PC-9 (cell line): ENCODE data around the gene P4HA2.

Source experiments
- EZH2 ChIP-seq: fragments of 200-600 bp; sonication (generic); IDR thresholded peaks from 2 replicates; pipeline ENCODE4 v1.8.0; 2017; ENCODE audit warnings: antibody characterized with exemption, low read depth
- TF ChIP-seq, protein P1 (sequence below): fragments of 200-600 bp; sonication (generic); conservative IDR thresholded peaks from 2 replicates; pipeline ENCODE4 v1.6.1; 2017; ENCODE audit warnings: mixed run types, antibody characterized with exemption, mild to moderate bottlenecking, moderate library complexity

DNA sequence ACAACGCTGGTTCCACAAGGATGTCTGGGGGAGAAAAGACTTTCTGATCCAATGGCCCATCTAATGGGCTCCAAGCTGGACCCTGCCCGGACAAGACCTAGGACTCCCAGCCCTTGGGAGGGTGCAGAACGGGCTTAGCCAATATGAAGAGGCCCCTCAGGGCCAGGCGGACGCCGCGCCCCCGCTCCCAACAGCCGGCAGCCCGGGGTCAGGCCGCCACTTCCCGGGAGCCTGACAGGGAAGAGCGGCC, 493 bp downstream of the P4HA2 start:
- TF ChIP-seq, protein P1, sequence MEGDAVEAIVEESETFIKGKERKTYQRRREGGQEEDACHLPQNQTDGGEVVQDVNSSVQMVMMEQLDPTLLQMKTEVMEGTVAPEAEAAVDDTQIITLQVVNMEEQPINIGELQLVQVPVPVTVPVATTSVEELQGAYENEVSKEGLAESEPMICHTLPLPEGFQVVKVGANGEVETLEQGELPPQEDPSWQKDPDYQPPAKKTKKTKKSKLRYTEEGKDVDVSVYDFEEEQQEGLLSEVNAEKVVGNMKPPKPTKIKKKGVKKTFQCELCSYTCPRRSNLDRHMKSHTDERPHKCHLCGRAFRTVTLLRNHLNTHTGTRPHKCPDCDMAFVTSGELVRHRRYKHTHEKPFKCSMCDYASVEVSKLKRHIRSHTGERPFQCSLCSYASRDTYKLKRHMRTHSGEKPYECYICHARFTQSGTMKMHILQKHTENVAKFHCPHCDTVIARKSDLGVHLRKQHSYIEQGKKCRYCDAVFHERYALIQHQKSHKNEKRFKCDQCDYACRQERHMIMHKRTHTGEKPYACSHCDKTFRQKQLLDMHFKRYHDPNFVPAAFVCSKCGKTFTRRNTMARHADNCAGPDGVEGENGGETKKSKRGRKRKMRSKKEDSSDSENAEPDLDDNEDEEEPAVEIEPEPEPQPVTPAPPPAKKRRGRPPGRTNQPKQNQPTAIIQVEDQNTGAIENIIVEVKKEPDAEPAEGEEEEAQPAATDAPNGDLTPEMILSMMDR, result no peak; the same call in 1 of the 2 replicates
- TF ChIP-seq EZH2, result no peak
